ENCODE measurements around the gene SARS1. TPM values are rescaled to one million over a fixed set of nuclear protein-coding genes. Genes with fewer than 3 reads are reported as not detected.

The SARS1 gene
- total RNA-seq, 2 experiments from 2014 or later: 122 to 131 TPM

DNA sequence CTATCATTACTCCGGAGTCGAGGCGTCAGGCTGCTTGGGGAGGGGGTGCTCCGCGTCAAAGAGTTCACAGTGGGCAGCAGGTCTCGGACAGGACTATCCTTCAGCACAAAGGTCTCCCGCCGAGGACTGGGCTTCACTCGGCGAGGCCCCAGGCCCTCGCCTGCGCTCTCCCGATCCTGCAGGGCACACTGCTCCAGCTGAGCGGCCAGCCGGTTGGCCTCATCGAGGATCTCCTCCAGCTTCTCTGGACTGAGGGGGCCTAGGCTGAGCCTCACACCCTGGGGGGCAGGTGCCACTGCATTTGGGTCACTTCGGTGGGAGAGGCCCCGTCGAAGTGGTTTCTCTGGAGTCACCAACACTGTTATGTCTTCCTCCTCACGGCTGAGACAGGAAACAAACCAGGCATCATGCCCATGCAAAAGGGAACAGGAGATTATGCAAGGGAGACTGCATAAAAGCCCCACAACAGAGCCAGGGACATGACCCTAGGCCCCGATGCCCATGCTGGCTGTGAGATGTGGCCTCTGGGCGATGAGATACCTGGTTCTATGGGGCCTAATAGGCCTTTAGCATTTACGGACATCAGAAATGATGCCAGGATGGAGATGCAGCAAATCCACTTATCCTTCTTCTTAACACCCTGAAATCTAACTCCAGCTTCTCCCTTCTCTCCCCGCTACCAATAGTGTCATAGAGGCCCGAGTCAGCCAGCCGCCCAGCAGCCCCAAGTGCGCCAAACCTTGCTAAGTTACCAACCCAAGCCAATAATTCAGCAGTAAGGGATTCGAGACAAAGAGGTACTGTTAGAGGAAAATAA lies 68.2 kb downstream of the SARS1 start:
- peak in 2 of 14 experiments; percentile 30 to 33 for DNase-seq
- no peak for ATAC-seq (ENCODE audit: poor library complexity)
- ChIA-PET POLR2A (interaction anchor here (1.4 to 1.5 kb wide), 3 partner anchors 32 to 82 kb away, joined by 3 to 6 read pairs (median 4); partner anchors contain the start of genes CELSR2 and SARS1), CTCF (interaction anchor here (1.7 to 2.1 kb wide), 3 partner anchors 117 to 251 kb away, joined by 6 to 15 read pairs (median 12); partner anchors contain the start of genes CYB561D1 and SORT1)
- Histone ChIP-seq H3K27ac (ENCODE audit: low read depth in 1 of 2, low read length in 2 of 2) (no peak overlapping the region), H3K4me3 (ENCODE audit: low read length) (peak overlapping the region; percentile 70), H3K27me3 (ENCODE audit: control insufficient read depth in 1 of 2, insufficient read depth in 2 of 2, low read length in 2 of 2) (no peaks in the 10 kb centered on the region), H3K36me3 (ENCODE audit: insufficient read depth, low read length) (no peaks in the 10 kb centered on the region), H3K4me1 (ENCODE audit: insufficient read depth, low read length) (peaks cover 34% of the 10 kb centered on the region), H3K9me3 (ENCODE audit: control insufficient read depth in 1 of 2, insufficient read depth in 1 of 2, low read length in 2 of 2) (no peaks in the 10 kb centered on the region)
- H3K9me3 Mint-ChIP-seq: no peaks in the 10 kb centered on the region
- peaks cover 8% of the 10 kb centered on the region for H3K36me3 Mint-ChIP-seq (ENCODE audit: low read depth)
- intact Hi-C loops (cut with DNase I, micrococcal nuclease): loop anchor here (2.0 to 10.0 kb wide), 5 partner anchors 70 to 703 kb away; partner anchors contain the start of genes AHCYL1 (in 1 of the 2), ATXN7L2 (in 1 of the 2) and SARS1 (in 1 of the 2)
- H3K4me3 Mint-ChIP-seq: peak overlapping the region; percentile 94
- no peak overlapping the region for H3K27ac Mint-ChIP-seq
- TF ChIP-seq, protein P1, sequence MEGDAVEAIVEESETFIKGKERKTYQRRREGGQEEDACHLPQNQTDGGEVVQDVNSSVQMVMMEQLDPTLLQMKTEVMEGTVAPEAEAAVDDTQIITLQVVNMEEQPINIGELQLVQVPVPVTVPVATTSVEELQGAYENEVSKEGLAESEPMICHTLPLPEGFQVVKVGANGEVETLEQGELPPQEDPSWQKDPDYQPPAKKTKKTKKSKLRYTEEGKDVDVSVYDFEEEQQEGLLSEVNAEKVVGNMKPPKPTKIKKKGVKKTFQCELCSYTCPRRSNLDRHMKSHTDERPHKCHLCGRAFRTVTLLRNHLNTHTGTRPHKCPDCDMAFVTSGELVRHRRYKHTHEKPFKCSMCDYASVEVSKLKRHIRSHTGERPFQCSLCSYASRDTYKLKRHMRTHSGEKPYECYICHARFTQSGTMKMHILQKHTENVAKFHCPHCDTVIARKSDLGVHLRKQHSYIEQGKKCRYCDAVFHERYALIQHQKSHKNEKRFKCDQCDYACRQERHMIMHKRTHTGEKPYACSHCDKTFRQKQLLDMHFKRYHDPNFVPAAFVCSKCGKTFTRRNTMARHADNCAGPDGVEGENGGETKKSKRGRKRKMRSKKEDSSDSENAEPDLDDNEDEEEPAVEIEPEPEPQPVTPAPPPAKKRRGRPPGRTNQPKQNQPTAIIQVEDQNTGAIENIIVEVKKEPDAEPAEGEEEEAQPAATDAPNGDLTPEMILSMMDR (IDR thresholded peaks at IDR 0.05): no peak
- peaks cover 19% of the 10 kb centered on the region for H3K4me1 Mint-ChIP-seq (ENCODE audit: low read depth)
- H3K27me3 Mint-ChIP-seq: no peaks in the 10 kb centered on the region

DNA sequence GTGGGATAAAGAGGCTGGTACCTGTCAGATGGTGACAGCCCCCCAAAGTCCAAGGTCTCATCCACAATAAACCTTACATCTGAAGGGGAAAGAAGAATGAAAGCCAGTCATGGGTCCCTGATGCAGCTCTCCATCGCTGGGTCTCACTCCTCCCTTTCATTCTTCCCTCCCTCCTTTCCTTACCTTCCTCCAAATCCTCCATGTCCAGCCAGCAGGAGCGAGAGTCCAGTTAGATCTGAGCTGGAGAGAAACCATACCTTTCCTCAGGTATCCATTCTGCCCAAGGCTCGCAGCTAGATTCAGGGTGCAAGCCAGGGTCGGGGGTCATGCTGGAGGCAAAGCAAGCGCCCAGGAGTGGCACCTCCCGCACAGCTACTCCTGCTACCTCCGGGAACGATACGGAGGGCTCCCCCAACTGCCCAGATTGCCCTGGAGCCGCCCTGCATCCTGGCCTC lies 68.8 kb downstream of the SARS1 start:
- intact Hi-C loops (cut with DNase I, micrococcal nuclease): loop anchor here (5.0 to 10.0 kb wide), 4 partner anchors 70 to 702 kb away; partner anchors contain the start of genes AHCYL1 (in 1 of the 2), ATXN7L2 (in 1 of the 2) and SARS1 (in 1 of the 2)
- CTCF ChIA-PET: interaction anchor here (1.6 to 2.1 kb wide), 4 partner anchors 117 to 358 kb away, joined by 5 to 15 read pairs (median 9); partner anchors contain the start of genes CYB561D1 and SORT1
- H3K9me3 Mint-ChIP-seq: no peaks in the 10 kb centered on the region
- Histone ChIP-seq H3K27ac (ENCODE audit: low read depth in 1 of 2, low read length in 2 of 2) (no peak overlapping the region), H3K4me1 (ENCODE audit: insufficient read depth, low read length) (peaks cover 30% of the 10 kb centered on the region), H3K36me3 (ENCODE audit: insufficient read depth, low read length) (no peaks in the 10 kb centered on the region), H3K4me3 (ENCODE audit: low read length) (peak overlapping the region; percentile 70), H3K27me3 (ENCODE audit: control insufficient read depth in 1 of 2, insufficient read depth in 2 of 2, low read length in 2 of 2) (no peaks in the 10 kb centered on the region), H3K9me3 (ENCODE audit: control insufficient read depth in 1 of 2, insufficient read depth in 1 of 2, low read length in 2 of 2) (no peaks in the 10 kb centered on the region)
- H3K27me3 Mint-ChIP-seq: no peaks in the 10 kb centered on the region
- peak overlapping the region; percentile 94 for H3K4me3 Mint-ChIP-seq
- ATAC-seq (ENCODE audit: poor library complexity): no peak
- POLR2A ChIA-PET: interaction anchor here (0.7 to 1.5 kb wide), 10 partner anchors 10 to 267 kb away, joined by 3 to 6 read pairs (median 3); partner anchors contain the start of genes CELSR2, SARS1 and SORT1
- DNase-seq: no peak
- peaks cover 8% of the 10 kb centered on the region for H3K36me3 Mint-ChIP-seq (ENCODE audit: low read depth)
- peak overlapping the region; percentile 78 for H3K27ac Mint-ChIP-seq
- TF ChIP-seq, protein P1 (IDR thresholded peaks at IDR 0.05): no peak
- H3K4me1 Mint-ChIP-seq (ENCODE audit: low read depth): peaks cover 19% of the 10 kb centered on the region

Data from CD4-positive, alpha-beta T cell (primary cell).